GM18526 (cell line): Measurements from ENCODE around the gene IL32.

Experiments
- POLR2A ChIP-seq: IDR thresholded peaks from 3 replicates; pipeline ENCODE4 v1.6.1; 2011; ENCODE audit not compliant: insufficient read length; ENCODE audit errors: extremely low read depth

Gene IL32

DNA sequence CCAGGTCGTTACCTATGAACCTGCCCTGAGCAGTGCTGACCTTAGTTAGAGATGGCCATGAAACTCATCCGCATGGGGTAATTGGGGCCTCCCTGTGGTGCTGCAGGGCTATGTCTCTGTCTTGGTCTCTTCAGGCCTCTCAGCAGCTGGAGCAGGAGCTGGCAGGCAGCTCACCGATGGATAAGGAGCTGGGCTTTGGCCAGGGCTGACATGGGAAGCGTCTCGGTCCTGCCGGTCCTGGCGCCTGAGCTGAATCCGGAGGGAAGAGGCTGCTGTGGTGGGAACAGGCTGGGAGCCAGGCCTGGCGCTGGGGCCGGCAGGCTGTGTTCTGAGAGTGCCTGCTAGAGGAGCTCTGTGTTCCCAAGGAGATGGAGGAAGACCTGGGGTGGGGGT is 10.1 kb downstream of the IL32 start:
- no peak for TF ChIP-seq POLR2A

DNA sequence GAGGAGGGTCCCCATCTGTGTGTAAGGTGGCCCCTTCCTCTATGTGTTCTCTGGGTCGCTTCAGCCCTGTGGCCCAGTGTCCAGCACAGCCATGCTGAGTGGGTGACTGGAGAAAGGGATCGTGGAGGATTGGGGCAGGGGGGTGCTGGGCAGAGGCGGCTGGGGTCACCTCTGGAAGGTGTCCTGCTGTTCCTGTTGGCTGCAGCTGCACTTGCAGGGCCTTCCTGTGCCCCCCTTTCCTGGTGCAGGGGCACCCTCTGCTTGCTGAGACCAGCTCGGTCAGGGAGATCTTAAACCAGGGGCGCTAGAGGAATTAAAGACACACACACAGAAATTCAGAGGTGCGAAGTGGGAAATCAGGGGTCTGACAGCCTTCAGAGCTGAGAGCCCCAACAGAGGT is 11.1 kb downstream of the IL32 start:
- no peak for TF ChIP-seq POLR2A

DNA sequence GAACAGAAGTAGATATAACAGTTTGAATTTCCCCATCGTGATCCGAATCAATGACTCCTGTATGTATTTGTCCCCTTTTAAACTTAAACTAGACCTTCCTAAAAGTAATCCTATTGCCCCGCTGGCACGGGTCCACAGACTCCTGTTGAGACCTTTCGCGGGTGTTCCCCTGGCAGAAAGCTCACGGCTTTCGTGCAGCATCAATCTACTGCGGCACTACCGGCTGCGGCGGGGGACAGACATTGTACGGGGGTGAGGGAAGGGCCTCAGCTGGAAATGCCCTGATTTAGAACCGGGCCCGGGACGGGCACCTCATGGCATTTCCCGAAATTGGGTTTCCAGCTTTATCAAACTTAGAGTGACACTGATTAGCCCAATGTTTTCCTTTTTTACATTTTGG is 14.6 kb downstream of the IL32 start:
- no peak for TF ChIP-seq POLR2A

DNA sequence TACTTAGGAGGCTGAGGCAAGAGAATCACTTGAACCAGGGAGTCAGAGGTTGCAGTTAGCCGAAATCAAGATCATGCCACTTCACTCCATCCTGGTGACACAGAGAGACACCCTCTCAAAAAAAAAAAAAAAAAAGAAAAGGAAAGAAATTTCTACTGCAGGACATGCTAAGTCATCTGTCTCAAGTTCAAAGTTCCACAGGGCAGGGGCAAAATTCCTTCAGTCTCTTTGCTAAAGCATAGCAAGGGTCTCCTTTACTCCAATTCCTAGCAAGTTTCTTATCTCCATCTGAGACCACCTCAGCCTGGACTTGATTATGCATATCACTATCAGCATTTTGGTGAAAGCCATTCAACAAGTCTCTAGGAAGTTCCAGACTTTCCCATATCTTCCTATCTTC is 19.1 kb downstream of the IL32 start:
- TF ChIP-seq POLR2A, result no peak

DNA sequence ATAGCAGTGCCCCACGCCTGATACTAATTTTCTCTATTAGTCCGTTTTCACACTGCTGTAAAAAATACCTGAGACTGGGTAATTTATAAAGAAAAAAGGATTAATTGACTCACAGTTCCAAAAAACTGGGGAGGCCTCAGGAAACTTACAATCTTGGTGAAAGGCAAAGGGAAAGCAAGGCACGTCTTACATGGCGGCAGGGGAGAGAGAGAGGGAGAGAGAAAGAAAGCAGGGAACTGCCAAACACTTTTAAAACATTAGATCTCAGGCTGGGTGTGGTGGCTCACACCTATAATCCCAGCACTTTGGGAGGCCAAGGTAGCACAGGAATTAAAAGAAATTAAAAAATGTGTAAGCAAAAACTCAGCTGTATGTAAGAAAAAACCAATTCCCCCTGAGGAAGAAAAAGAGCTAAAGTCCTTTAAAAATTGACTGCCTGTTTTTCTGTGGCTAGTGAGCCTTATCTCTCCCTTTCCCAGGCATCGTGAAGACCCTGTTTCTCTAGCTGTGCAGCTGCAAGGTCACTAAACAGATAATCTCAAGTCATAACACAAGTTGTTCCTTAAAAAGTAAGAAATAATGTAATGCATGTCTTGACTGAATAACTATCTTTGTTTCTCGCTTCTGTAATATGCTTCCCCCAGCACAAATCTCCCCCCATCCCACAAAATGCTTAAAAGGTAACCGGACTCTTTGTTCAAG is 19.7 kb downstream of the IL32 start:
- no peak for TF ChIP-seq POLR2A

DNA sequence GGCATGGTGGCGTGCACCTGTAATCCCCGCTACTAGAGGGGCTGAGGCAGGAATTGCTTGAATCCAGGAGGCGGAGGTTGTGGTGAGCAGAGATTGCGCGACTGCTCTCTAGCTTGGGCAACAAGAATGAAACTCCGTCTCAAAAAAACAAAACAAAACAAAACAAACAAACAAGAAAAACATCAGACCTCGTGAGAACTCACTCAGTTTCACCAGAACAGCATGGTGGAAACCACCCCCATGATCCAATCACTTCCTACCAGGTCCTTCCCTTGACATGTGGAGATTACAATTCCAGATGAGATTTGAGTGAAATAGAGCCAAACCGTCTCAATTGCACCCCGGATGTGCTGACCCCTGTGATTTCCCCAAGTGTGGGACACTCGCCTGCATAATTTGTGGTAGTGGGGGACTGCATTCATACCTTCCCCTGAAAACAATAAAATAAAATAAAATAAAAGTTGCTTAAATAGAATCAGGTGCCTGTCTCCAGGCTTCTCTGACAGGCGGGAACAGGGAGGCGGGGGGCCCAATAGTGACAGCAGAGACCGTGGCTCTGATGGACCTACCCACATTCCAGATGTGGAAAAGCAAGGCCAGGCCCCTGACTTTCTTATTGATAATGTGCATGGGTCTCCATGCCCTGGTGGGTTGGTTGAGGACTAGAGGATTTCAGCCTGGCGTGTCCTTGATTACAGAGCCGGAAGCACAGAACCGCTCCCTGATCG is 20.6 kb downstream of the IL32 start:
- TF ChIP-seq POLR2A, result no peak

DNA sequence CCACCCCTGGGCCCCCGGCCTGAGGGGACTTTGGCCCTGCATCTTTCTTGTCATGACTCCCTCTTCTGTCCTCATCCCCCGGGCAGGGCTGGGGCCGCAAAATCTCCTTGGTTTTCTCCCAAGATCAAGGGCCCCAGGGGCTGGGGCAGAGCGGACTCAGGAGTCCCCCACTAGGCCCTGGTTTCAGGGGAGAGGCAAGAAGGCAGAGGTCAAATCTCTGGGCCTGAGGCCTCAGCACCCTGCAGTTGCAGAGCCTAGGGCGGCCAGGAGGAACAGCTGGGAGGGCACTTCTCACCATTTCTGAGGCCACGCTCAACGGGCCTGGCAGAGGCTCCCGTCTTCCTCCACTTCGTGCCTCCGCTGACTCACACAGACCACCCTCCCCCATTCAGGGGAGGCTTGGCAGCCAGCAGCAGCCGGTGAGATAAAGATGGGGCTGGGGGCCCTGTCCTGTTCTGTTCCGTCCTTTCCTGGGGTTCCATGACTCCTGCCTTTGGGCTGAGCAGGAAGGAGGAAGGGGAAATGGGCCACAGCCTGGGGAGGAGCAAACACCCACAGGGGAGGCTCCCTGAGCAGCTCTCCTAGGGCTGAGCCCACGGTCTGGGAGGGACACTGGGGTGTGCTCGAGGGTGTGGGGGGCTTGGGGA is 21.3 kb downstream of the IL32 start:
- no peak for TF ChIP-seq POLR2A

DNA sequence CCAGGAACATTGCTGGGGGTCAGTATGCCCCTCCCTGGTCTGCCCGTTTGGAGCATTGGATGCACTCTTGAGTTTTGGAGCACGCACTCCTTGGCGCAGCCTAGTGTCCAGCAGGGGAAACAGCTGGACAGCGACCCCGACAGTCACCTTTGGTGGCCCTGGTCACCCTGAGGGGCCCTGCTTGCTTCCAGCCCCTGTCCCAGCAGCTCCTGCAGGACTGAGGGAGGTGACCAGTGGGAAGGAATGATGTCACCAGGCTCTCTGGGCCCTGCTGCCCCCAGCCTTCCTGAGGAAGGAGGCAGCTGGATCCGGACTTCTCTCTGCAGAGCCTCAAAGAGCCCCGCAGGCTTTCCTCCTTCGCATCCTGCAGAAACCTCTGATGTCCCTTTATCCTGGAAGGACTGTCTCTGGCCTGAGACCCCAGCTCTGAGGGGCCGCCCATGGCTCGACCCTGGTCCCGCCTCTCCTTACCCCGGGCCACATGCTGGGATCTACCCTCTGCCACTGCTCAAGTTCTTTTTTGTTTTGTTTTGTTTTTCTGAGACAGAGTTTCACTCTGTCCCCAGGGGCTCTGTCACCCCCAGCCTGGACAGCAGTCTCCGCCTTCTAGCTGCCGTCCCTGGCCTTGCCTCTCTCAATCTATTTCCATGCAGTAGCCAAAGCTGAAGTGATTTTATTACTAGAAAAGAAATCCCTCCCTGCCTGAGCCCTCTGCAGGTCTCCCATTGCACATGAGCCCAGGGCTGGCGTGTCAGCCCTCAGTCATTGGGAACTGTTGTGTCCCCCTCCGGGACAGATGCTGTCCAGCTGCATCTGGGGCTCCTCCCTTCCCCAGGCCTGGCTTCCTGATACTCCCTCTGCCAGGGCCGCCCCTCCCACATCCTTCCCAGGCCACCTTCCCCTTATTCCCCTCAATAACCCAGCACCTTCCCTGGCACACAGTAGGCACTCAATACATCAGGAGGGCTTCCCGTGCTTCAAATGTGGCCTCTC is 22.1 kb downstream of the IL32 start:
- no peak for TF ChIP-seq POLR2A

DNA sequence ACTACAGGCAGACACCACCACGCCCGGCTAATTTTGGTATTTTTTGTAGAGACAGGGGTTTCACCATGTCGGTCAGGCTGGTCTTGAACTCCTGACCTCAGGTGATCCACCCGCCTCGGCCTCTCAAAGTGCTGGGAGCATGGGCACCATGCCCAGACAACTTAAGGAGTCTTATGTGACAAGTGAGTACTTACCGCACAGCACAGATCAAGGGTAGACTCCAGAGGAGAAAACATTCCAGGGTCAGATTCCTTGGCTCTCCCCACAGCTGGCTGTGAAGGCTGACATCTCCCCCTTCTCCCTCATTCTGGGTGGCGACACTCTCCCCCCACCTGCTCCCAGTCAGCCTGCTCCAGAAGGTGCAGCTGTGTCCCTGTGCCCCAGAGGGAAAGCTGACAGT is 23.0 kb downstream of the IL32 start:
- TF ChIP-seq POLR2A, result no peak

DNA sequence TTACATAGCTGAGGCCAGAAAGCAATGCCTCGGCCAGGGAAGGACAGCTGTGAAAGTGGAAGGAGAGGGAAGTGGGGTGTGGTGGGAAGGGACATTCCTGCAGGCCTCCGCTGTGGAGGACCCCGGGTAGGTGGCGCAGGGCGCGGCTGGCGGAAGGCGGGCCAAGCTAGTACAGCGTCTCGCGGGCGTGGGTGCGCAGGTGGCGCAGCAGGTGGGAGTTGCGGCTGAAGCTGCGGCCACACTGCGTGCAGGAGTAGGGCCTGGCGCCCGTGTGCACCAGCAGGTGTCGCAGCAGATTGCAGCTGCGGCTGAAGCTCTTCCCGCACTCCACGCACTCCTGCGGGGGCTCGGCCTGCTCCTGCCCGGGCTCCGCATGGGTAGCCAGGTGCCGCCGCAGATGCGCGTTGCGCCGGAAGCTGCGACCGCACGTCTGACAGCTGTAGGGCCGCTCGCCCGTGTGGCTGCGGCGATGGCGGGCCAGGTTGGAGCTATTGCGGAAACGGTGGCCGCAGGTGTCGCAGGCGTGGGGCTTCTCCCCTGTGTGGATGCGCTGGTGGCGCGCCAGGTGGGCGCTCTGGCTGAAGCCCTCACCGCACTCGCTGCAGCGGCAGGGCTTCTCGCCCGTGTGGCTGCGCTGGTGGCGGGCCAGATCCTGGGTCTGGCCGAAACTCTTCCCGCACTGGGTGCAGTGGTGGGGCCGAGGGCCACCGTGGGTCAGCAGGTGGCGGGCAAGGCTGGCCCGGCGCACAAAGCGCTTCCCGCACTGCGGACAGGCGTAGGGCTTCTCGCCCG is 23.7 kb downstream of the IL32 start:
- no peak for TF ChIP-seq POLR2A

DNA sequence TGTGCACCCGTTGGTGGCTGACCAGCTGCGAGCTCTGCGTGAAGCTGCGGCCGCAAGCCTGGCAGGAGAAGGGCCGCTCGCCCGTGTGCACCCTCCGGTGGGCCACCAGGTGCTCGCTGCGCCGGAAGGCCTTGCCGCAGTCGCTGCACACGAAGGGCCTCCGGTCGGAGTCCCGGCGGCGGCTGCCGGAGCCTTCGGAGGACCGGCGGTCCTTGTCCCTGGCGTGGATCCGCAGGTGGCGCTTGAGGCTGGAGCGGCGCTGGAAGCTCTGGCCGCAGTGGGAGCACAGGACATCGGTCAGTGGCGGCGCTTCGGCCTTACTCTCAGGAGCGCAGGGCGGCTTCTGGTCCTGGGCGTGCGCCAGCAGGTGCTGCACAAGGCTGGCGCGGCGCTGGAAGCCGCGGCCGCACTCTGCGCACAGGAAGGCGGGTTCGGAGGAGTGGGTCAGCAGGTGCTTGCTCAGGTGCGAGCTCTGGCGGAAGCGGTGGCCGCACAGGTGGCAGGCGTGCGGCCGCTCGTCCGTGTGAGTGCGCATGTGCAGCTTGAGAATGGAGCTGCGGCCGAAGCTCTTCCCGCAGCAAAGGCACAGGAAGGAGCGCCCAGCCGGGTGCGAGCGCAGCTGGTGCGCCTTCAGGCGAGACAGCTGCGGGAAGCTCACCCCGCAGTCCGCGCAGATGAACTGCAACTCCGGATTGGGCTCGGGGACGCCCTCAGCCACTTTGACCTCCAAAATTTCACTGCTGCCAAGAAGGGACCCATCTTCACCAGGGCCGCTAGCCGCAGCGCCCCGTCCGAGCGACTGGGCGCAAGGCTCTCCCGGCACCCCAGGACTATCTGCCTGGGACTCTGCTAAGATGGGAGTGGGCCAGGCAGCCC is 24.5 kb downstream of the IL32 start:
- TF ChIP-seq POLR2A, result no peak

DNA sequence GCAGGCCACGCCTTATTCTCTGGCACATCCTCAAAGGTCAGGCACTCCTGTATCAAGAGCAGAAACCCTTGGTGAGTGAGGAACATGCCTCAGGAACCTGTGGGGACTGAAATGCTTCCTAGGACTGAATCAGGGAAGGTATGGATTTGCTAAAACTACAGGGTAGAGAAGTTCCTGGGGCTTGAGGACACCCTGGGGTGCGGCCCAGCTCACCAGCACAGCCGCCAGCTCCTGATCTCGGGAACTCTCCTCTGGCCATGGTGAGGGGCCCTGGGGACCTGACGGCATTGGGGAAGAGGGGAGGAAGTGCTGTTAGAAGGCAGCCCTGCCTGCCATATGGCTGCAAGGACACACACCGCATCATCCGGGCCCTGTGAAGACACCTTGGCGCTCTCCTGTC is 26.1 kb downstream of the IL32 start:
- no peak for TF ChIP-seq POLR2A

DNA sequence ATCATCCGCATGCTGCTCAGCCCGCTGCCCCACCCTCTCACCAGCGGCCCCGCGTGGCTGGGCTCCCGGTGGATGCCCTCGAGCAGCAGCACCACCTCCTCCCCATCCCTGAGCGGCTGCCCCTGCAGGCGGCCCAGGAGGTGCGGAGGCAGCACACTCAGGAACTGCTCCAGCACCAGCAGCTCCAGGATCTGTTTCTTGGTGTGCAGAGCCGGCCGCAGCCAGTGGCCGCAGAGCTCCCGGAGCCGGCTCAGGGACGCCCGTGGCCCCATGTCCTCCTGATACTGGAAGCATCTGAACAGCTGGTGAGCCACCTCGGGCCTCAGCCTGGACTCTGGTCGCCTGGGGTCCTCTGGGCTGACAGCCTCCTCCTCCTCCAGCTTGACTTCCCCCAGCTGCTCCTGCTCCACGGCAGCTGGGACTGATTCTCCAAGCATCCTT is 27.1 kb downstream of the IL32 start:
- TF ChIP-seq POLR2A, result no peak

DNA sequence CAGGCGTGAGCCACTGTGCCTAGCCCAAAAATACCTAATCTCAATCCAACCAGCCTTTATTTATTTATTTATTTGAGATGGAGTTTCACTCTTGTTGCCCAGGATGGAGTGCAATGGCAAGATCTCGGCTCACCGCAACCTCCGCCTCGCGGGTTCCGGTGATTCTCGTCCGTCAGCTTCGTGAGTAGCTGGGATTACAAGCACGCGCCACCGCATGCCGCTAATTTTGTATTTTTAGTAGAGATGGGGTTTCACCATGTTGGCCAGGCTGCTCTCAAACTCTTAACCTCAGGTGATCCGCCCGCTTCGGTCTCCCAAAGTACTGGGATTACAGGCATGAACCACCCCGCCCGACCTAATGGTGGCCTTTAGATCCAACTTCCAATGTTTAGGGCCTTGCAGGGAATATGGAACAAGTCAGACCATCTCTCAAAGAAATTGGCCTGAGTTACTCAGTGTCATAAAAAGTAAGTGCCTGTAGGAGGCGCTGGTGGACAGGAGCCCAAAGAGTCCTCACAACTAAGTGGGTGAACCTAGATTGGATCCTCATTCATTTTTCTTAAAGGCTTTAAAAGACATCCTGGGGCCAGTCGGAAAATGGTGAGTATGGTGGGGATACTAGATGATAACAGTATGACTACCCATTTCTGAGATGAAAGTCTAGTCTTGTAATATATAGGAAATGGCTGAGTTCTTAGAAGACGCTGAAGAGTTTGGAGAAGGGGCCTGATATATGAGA is 29.0 kb downstream of the IL32 start:
- TF ChIP-seq POLR2A, result no peak
